ENCODE results near the gene PEX7.
"Not testable (repeated sequence)": the region's sequence is repeated elsewhere in the genome, so short reads cannot be mapped to it uniquely, and the experiment has no call there.

PEX7 gene

GRCh38 chr6:136958168-136958567 lies 135.8 kb downstream of the PEX7 start:
- no peak for DNase-seq

- DNase-seq, result peak; percentile 36
These were observed 137.1 kb downstream of the PEX7 start for GRCh38 chr6:136959471-136959891.

GRCh38 chr6:136959935-136960334 lies 137.5 kb downstream of the PEX7 start:
- DNase-seq, result not testable (repeated sequence)

GRCh38 chr6:136960781-136961180 lies 138.4 kb downstream of the PEX7 start:
- peak; percentile 77 for DNase-seq

GRCh38 chr6:136961848-136962247 lies 139.5 kb downstream of the PEX7 start:
- DNase-seq, result no peak

GRCh38 chr6:136962661-136963060 lies 140.3 kb downstream of the PEX7 start:
- peak; percentile 88 for DNase-seq

GRCh38 chr6:136963259-136963658 lies 140.9 kb downstream of the PEX7 start:
- no peak for DNase-seq
